Measurements from ENCODE around the gene AGBL4. TPM values are rescaled to one million over a fixed set of nuclear protein-coding genes. Genes with fewer than 3 reads are reported as not detected.

AGBL4 gene
- total RNA-seq, 1 donor from 2014 or later: not detected

DNA sequence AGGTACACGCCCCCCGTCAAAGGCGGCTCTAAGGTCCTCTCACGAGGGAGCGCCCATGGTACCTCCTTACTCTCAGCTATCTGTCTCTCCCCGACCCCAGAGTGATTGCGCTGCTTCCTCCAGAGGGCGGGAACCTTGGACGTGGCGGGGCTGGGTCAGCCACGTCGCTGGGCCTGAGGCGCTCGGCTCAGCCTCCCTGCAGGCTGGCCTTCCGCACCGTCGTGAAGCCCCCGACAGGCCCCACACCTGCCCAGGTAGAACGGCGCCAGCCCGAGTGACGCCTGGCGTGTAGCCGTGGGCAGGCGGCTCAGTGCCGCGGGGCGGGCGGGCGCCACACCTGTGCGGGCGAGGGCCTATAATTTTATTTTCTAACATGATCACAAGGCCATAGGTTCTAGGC, 1124.9 kb downstream of the AGBL4 start:
- intact Hi-C loops (cut with micrococcal nuclease): no loop called here

DNA sequence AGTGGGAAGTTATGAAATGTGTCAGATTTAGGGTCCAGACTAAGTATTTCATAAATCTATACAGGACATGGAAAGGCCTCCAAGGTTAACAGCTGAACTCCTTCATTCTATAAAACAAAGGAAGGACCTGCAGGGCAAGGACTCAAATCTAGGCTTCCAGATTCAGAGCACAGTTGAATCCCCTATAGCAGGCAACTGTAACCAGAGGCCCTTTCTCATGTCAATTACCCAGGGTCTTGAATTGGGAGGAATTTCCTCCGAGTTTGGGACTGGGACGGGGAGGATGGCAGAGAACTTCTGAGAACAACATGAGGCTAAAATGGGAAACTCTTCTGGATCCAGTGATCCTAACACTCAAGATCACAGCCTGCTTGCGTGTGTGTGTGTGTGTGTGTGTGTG, 1134.1 kb downstream of the AGBL4 start:
- intact Hi-C loops (cut with micrococcal nuclease): no loop called here

DNA sequence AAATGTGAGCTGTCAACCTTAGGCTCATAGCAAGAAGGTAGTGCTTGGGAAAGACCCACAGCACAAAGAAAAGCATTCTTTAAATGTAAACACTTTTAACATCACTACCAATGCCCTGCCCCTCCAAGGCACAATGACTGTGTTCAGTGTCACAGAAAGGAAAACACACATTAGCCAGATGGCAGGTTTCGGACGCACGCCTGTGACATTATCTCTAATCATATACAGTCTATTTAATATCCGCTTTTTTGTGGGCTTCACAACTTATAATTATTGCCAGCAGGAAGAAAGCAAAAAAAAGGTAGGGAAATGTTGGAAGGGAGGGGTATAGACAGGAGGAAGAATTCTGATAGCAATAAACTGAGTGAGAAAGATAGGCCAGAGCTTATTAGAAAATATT, 1134.7 kb downstream of the AGBL4 start:
- intact Hi-C loops (cut with micrococcal nuclease): no loop called here

DNA sequence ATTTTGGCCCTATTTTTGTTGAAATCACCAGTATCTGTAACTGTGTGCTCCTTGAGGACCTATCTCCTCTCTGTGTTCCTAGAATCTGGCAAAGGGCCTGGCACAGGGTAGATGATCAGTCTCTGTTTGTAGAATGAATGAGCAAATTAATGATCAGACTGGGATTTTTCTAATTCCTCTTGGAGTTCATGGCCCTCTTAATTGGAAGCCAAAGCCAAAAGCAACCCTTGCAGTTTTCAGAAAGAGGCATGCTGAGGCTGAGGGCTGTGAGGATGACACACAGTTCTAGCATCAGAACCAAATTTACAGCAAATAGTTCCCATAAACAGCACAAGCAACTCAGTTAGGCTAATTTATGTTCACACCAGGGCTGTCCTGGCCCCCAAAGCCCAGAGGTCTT, 1136.0 kb downstream of the AGBL4 start:
- intact Hi-C loops (cut with micrococcal nuclease): no loop called here

DNA sequence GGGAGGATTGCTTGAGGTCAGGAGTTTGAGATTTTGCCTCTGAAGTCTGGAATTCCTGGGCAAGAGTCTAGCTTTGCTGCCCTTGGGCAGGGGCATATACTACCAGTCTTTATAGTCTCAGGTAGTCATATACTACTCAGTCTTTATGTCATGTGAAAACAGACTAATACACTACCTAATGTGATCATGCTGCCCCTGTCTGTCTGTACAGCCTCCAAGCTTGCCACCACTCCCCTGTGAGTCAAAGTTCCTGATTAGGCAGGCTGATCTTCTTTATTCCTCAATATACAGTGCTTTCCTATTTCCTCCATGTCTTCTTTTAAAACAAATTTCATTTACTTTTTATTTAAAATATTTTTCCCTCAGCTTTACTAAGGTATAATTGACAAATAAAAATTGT, 1141.7 kb downstream of the AGBL4 start:
- intact Hi-C loops (cut with micrococcal nuclease): no loop called here

DNA sequence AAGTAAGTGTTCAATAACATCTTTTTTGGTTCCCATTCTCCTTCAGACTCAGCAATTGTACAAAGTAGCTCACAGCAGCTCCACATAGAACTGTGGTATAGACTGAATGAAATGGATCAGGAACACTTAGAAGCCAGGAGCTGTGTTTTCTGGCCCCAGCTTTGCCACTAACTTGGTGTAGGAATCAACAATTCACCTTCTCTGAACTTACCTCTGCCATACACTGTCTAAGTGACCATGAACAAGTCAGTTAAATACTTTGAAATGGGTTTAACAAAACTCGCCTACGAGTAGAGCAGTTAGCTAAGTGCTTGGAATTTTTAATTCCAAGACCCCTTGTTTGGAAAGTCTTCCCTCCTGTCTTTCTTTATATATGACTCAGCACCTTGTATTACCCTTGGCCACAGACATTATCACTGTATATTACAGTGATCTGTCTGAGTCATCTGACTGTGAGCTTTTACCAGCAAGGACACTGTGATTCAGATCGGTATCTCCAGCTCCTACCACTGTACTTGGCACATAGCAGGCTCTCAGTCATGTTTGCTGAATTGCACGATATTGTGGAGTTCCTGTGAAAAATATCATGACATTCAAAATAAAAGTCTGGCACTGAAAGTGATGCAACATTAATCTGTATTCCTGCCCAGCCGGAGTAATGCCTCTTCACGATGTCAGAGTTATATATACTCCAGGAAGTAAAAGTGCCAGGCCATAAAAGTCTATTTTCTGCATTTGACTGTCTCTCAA, 1145.4 kb downstream of the AGBL4 start:
- intact Hi-C loops (cut with micrococcal nuclease): no loop called here

DNA sequence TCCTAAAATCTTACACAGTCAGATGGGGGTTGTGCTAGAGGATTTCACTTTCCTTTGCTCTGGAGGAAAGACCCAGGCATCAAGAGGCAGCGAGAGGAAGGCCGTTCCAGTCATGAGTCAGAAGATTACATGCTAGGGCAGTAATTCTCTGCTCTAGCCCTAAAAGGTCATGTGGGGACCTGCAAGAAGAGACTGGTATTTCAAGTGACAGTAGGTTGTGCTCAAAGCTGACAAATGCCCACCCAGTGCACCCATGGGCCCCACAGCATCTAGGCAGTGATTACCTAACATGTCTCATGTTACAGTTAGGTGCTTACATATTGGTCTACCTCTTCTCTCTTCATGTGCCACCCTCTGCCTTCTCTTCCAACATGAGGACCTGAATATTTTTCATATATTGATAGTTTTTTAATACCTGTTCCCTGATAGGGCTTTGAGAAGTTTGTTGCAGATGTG, 1147.4 kb downstream of the AGBL4 start:
- intact Hi-C loops (cut with micrococcal nuclease): no loop called here

DNA sequence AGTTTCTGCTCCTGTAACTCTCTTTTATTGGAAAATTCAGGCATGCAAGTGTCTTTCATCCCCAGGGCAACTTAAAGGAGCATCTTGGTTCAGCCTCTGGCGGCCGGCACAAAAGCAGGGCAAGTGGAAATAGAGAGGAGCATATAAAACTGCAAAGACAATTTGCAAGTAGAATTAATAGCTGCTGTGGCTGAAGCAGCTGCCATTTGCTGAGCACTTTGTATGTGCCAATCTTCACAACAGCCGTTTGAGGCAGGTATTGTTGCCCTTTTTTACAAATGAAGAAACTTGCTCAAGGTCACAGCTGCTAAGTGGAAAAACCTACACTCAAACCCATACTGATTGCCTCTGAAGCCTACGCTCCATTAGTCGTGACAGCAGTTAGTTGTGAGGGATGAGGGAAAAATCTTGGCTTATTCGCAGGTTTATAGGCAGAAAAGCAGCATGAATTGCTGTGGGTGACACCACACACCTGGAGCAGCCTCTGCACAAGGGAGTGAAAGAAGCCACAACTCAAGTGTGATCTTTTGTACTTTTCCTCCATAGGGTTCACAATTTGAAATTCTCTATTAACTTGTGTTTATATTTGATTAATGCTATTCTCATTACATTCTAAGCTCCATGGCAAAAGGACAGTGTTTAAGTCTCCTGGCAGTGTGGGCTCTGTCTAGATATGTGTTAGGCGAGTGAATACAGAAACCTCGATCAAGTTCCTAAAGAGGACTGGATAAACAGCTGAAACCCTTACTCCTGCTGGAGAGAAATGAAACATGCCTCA, 1148.0 kb downstream of the AGBL4 start:
- intact Hi-C loops (cut with micrococcal nuclease): no loop called here

DNA sequence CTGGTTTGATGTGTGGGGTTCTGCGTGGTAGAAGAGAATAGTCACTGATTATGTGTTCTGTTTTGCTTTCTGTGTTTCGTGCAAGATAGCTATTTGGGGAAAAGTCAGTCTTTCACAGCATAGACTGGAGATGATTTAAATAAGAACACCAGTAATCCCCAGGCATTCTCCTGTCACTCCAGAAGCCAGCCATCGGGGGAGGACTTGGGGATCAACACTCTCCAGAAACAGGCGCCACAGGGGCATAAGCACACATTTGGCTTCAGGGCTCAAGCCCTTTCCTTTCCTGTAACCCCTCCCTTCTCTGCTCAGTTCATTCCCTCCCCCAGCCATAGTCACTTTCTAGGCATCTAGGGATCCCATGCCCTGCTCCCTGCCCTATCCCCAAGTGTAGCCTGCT, 1149.8 kb downstream of the AGBL4 start:
- intact Hi-C loops (cut with micrococcal nuclease): no loop called here

DNA sequence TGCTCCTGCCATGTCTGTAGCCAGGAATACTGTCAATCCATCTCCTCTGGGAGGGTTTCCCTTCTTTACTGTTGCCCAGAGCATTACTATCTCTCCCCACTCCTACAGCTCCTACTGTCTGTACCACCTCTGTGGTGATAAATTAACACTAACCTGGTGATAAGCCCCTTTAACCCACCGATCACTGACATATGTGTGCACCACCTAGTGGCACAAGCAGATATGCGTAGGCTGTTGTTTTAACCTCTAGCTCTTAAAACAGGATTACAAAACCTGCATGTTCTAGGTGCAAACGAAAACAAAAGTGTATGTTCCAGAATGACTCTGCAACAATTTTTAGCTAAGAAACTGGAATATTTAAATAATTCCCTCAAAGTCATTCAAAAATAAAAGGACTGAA, 1153.2 kb downstream of the AGBL4 start:
- intact Hi-C loops (cut with micrococcal nuclease): no loop called here

DNA sequence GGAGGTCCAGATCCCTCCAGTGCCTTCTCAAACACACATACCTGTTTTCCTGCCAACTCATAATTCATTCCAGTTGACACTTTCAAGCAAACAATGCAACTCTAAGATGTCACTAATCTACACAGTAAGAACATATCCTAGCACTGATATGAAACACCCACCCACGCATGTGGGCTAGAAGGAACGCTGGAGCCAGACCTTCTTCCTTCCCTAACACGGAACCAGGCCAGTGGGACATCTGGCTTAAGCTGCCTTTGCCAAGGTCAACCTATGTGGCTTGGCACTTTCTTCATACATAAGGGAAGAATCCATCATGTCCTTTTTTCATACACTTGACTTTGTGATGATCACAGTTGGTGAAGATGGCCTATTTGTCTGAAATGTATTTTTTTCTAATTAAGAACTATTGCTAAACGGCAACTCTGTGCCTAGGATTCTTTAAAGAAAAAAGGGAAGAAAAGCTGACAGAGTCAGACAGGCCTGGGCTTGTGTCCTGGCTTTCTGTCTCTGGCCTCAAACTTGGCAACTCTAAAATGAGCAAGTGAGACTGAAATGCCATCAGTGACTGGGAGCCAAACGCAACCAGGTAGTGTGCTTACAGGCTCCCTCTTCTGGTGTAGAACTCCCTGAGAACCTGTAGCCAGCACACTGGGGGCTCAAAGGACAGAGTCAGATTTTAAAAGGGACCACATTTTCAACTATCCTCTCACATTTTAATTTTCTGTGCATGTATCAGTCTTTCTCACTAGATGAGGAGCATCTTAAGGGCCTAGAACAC, 1154.4 kb downstream of the AGBL4 start:
- intact Hi-C loops (cut with micrococcal nuclease): no loop called here

DNA sequence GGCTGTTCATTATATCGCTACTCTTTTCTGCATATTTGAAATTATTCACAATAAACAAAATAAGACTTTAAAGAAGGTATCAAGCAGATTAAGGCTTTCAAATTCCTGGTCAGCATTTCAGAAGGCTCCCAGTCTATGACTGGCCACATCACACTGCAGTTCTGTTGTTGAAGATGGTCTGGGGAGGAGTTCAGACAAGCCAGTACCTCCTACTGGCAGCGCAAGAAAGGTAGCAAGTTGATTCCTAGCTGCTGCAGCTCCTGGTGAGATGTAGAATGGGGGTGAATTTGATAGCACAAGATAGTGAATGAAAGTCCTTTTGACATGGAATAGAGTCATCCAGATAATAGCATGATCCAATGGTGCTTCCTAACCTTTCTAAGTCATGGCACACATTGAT, 1158.8 kb downstream of the AGBL4 start:
- intact Hi-C loops (cut with micrococcal nuclease): no loop called here

DNA sequence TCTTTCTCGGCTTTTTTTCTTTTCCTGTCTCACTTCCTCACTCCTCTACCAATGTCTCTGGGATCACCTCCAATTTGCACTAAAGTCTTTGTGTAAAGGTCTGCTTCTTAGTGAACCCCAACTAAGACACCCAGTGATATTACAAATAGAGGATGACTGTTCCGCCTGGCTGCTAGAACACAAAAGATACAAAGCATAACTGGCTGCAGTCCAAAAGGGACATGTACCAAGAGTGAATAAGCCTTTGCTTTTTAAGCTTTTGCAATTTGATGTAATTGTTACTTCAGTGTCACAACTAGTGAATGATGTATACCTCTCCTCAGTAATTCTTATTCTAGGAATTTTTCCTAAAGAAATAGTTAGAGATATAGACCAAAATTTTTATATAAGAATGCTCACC, 1164.3 kb downstream of the AGBL4 start:
- intact Hi-C loops (cut with micrococcal nuclease): no loop called here

DNA sequence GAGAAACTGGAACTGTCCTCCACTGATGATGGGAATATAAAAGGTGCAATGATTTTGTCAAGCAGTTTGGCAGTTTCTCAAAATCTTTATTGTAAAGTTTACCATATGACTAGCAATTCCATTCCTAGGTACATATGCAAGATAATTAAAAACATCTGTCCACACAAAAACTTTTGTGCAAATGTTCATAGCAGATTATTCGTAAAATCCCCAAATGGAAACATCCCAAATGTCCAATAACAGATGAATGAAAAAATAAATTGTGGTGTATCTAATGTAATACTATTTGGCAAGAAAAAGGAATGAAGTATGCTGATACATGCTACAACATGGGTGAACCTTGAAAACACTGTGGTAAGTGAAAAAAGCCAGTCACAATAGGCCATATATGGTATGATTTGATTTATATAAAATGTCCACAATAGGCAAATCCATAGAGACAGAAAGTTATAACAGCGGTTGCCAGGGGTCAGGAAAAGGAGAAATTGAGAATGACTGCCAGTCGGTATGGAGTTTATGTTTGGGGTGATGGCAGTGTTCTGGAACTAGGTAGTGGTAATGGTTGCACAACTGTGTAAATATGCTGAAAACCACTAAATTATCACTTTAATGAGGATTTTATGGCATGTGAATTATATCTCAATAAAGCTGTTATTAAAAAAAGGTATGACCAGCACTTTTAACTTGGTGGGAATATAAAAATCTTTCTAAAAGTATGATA, 1165.4 kb downstream of the AGBL4 start:
- intact Hi-C loops (cut with micrococcal nuclease): no loop called here

DNA sequence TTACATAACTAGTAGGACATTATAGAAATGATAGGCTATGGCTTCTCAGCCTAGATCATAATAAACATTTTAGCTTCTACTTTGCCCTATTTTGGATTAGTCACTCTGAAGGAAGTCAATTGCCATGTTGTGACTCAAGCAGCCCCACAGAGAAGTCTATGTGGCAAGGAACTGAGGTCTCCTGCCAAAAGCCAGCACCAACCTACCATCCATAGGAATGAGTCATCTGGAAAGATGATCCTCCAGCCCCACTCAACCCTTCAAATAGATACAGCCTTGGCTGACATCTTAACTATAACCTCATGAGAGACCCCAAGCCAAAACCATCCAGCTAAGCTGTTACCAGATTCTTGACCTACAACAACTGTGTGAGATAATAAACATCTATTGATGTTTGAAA, 1170.7 kb downstream of the AGBL4 start:
- intact Hi-C loops (cut with micrococcal nuclease): no loop called here

DNA sequence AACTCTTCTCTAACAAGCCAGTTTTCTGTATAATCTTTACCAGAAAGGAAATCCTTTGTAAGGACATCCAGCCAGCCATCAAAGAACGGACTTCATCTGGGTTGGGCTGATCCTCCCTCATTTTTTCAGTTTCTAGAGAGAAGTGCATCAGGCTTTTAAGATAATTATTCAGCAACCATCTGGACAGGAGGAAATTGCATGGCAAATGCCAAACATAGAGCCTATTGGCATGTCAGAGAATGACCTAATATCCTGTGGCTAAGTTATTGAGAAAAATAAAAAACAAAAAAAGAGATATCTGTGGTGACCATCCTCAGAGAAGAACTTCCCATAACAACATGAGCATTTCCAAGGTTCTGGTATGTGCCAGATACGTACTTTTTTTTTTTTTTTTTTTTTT, 1172.1 kb downstream of the AGBL4 start:
- intact Hi-C loops (cut with micrococcal nuclease): no loop called here

DNA sequence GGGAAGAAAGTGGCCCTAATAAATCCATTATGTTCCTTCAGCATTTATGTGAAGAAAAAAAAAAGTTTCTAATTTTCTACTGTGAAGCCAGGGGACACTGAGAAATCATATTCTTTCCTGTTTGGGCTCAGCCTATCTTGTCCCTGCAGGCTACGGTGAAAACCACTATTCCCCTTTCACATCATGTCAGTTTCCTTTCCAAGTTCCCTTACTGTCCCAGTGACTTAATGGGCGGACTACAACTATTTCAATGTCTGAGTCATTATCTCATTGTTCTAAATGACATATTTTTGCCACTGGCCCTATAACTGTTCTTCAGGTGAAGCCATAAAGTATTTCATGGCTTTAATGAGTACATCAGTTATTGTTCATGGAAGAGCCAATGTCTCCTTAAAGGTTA, 1175.7 kb downstream of the AGBL4 start:
- intact Hi-C loops (cut with micrococcal nuclease): no loop called here

DNA sequence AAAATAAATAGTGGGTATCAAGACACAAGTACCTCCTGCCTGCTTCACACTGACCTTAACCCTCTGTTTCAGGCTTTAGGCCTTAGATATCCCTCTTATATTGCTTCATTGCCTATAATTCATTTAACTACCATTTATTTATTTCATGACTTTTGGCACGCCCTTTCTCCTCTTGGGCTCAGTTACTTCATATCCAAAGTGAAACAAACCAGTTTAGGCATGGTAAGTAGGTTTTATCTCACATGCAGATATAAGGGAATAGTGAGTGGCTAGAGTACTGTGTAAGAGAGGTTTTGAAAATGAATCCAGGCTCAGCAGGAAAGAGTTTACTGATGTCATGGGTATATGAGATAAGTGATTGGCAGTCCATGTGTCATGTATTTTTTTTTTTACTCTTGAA, 1177.3 kb downstream of the AGBL4 start:
- intact Hi-C loops (cut with micrococcal nuclease): no loop called here

DNA sequence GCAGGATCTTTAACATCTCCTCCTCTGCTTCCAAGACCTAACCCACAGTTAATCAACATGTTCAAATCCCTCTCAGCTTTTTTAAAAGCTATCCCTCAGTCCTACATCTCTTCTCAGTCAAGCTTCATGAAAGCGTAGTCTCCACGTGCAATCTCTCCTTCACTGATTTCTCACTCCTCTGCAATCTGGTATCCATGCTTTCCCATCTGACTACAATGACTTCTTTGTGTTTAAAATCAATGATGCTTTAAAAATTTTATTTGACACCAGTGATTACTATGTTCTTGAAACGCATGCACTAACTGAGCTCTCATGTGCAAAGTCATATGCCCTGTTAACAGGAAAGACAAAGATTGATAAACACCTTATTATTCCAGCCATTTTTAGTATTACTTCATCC, 1179.6 kb downstream of the AGBL4 start:
- intact Hi-C loops (cut with micrococcal nuclease): no loop called here

DNA sequence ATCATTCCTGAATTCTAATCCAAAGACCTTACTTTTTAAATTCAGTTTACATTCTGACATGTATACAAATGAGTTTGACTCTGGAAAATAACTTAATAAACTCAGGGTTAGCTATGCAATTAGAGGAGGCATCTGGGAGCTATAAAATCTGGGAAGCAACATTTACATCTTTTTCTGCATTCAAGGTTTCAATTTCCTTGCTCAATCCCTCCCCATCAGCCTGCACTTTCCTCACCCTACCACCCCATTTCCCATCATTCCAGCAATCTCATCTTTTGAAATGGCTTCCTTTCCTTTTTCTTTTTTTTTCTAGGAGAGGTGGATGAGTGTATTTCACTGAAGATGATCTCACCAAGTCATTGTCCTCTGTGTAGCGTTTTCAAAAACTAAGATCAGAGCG, 1181.8 kb downstream of the AGBL4 start:
- intact Hi-C loops (cut with micrococcal nuclease): no loop called here

DNA sequence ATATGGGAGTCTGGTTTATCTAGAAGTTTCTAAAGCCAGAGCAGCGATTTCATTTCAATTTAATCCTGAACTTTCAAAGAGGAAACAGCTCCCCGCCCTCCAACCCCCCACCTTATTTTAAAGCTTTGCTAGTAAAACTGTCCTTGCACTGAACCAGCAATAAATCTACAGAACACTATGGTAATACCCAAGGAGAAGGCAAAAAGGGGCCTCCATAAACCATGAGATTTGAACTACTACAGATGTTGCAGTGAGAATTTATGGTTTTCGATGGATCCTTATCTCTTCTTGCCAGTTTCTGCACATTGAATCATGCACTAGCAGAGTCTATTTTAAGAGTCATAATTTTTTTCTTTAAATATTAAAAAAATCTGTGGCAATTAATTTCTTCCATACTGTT, 1182.3 kb downstream of the AGBL4 start:
- intact Hi-C loops (cut with micrococcal nuclease): no loop called here
